LNCaP clone FGC (cell line): ENCODE results near the gene KLHL29.

ENCODE experiments used
- DNase-seq: peaks from one replicate; pipeline ENCODE4 v3.0.0-alpha.2; 2011; ENCODE audit warnings: low read depth
- H3K4me3 ChIP-seq: 2 replicates; pipeline ENCODE4 v1.5.1; 2011; ENCODE audit warnings: mild to moderate bottlenecking, low read depth, low read length, control low read depth
- TF ChIP-seq, protein P1 (sequence below): IDR thresholded peaks from 2 replicates; pipeline ENCODE4 v1.5.1; 2012; ENCODE audit warnings: mild to moderate bottlenecking; ENCODE audit not compliant: control insufficient read depth, insufficient read depth; ENCODE audit errors: extremely low read depth

Gene KLHL29

DNA sequence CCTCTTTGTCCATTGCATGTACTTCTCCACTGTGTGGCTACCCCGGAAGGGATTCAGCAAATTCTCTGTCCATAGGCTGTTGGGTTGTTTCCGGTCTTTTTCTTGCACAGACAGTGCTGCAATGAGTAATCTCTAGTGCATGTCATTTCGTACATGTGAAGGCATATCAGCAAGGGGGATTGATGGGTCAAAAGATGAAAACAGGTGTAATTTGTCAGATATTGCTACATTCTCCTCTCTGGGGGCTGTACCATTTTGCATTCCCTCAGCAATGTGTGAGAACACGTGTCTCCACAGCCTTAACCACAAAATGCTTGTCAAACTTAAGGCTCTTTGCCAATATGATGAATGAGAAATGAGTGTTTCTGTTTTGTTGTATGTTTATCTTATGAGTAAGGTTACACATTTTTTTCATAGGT lies 60.5 kb downstream of the KLHL29 start:
- DNase-seq: no peak
- TF ChIP-seq, protein P1, sequence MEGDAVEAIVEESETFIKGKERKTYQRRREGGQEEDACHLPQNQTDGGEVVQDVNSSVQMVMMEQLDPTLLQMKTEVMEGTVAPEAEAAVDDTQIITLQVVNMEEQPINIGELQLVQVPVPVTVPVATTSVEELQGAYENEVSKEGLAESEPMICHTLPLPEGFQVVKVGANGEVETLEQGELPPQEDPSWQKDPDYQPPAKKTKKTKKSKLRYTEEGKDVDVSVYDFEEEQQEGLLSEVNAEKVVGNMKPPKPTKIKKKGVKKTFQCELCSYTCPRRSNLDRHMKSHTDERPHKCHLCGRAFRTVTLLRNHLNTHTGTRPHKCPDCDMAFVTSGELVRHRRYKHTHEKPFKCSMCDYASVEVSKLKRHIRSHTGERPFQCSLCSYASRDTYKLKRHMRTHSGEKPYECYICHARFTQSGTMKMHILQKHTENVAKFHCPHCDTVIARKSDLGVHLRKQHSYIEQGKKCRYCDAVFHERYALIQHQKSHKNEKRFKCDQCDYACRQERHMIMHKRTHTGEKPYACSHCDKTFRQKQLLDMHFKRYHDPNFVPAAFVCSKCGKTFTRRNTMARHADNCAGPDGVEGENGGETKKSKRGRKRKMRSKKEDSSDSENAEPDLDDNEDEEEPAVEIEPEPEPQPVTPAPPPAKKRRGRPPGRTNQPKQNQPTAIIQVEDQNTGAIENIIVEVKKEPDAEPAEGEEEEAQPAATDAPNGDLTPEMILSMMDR: no peak
- H3K4me3 ChIP-seq: no peak overlapping the region

DNA sequence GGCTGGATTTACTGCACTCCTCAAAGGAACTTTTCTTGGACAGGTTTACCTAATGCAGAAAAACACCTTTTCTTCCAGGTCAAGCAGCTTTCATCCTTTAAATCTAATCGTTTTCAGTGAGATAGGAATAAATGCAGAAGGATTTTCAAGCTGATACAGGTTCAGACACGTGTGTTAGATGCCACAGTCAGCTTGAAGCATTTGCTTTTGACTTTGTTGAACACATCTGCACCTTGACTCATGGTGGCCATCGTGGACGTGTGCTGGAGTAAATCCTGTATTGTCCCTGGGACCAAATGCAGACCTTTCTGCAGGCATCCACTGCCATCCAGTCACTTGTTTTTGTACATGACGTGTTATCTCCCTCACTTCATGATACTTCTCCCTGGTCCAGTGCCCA lies 61.9 kb downstream of the KLHL29 start:
- TF ChIP-seq, protein P1: no peak
- H3K4me3 ChIP-seq: no peak overlapping the region
- DNase-seq: no peak

DNA sequence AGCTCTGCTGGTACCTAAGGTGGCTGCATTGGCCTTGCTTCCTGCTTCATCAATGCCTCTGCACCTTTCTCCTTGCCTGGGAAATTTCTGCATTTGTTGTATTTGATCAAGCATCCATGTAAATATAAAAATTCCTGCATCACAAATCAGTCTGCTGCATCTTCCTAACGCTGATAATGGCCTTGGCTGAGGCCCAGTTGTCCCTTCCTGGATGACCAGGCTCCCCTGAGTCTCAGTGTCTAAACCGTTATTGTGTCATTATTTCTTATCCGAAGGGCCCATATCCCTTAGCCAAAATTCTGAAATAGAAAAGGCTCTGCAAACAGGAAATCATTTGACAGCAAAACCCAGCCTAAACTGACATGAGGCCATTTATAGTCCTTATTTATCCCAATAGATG lies 62.4 kb downstream of the KLHL29 start:
- H3K4me3 ChIP-seq: no peak overlapping the region
- TF ChIP-seq, protein P1: no peak
- DNase-seq: no peak

GRCh38 chr2:23448906-23449305 lies 63.9 kb downstream of the KLHL29 start:
- no peak for DNase-seq
- H3K4me3 ChIP-seq: no peak overlapping the region
- TF ChIP-seq, protein P1: no peak

GRCh38 chr2:23449413-23449812 lies 64.4 kb downstream of the KLHL29 start:
- TF ChIP-seq, protein P1: no peak
- DNase-seq: no peak
- no peak overlapping the region for H3K4me3 ChIP-seq

GRCh38 chr2:23449831-23450331 lies 64.9 kb downstream of the KLHL29 start:
- H3K4me3 ChIP-seq: no peak overlapping the region
- TF ChIP-seq, protein P1: no peak
- DNase-seq: no peak

- no peak for DNase-seq
- H3K4me3 ChIP-seq: no peak overlapping the region
- TF ChIP-seq, protein P1: no peak
Measured at GRCh38 chr2:23452372-23452771, 67.4 kb downstream of the KLHL29 start.
